DND-41 (cell line): ENCODE data around the gene FBXL2.

Experiments used
- ATAC-seq: fragments of 200-7000 bp; cut with Tn5 transposase; 3 replicates; pipeline ENCODE4 v1.9.1; 2021; ENCODE audit warnings: low read depth; ENCODE audit not compliant: insufficient read depth
- DNase-seq: peaks from one replicate; pipeline ENCODE4 v3.0.0-alpha.2; 2020
- H2AFZ ChIP-seq: 2 replicates; pipeline ENCODE4 v1.6.0; 2012; ENCODE audit warnings: low read depth, low read length
- H3K27ac ChIP-seq: 2 replicates; pipeline ENCODE4 v1.5.1; 2012; ENCODE audit warnings: low read length, inconsistent platforms
- H3K27me3 ChIP-seq: fragments of 200-600 bp; sonication (generic); 2 replicates; pipeline ENCODE4 v1.6.0; 2012; ENCODE audit warnings: low read length, mild to moderate bottlenecking, inconsistent platforms; ENCODE audit not compliant: insufficient read depth, poor library complexity
- H3K36me3 ChIP-seq: 2 replicates; pipeline ENCODE4 v1.5.1; 2012; ENCODE audit warnings: low read length, inconsistent platforms; ENCODE audit not compliant: insufficient read depth
- H3K4me1 ChIP-seq: 2 replicates; pipeline ENCODE4 v1.5.1; 2012; ENCODE audit warnings: mild to moderate bottlenecking, low read length; ENCODE audit not compliant: insufficient read depth
- H3K4me2 ChIP-seq: 2 replicates; pipeline ENCODE4 v1.6.0; 2012; ENCODE audit warnings: mild to moderate bottlenecking, moderate library complexity, low read length, inconsistent platforms; ENCODE audit not compliant: insufficient read depth
- H3K4me3 ChIP-seq, 2 experiments: fragments of 200-600 bp in 1 of 2; shearing (Covaris generic) in 1 of 2; 2 replicates each; pipeline ENCODE4 v1.5.1; 2012 to 2016; ENCODE audit warnings: inconsistent platforms in 2 of 2, low read length in 2 of 2, mild to moderate bottlenecking in 2 of 2, low read depth in 1 of 2, moderate library complexity in 1 of 2
- H3K79me2 ChIP-seq: 2 replicates; pipeline ENCODE4 v1.6.0; 2012; ENCODE audit warnings: low read length, inconsistent platforms; ENCODE audit not compliant: insufficient read depth
- H3K9ac ChIP-seq: 2 replicates; pipeline ENCODE4 v1.6.0; 2012; ENCODE audit warnings: low read depth, mild to moderate bottlenecking, inconsistent platforms, low read length, moderate library complexity
- H3K9me3 ChIP-seq: 2 replicates; pipeline ENCODE4 v1.5.1; 2012; ENCODE audit warnings: low read length, moderate library complexity, mild to moderate bottlenecking, inconsistent platforms; ENCODE audit not compliant: insufficient read depth, severe bottlenecking
- H4K20me1 ChIP-seq: 2 replicates; pipeline ENCODE4 v1.6.0; 2012; ENCODE audit warnings: low read length; ENCODE audit not compliant: insufficient read depth
- CTCF ChIP-seq: IDR thresholded peaks from 2 replicates; pipeline ENCODE4 v1.5.1; 2012; ENCODE audit warnings: borderline replicate concordance, low read length, moderate library complexity, mild to moderate bottlenecking; ENCODE audit not compliant: poor library complexity, severe bottlenecking; ENCODE audit errors: extremely low read depth
- EZH2 ChIP-seq: IDR thresholded peaks from 3 replicates; pipeline ENCODE4 v1.6.1; 2012; ENCODE audit warnings: borderline replicate concordance, low read depth, mild to moderate bottlenecking, moderate library complexity, low read length, inconsistent platforms; ENCODE audit not compliant: severe bottlenecking

Gene FBXL2

GRCh38 chr3:33250712-33251111 lies 26.5 kb upstream of the FBXL2 start:
- ATAC-seq: no peak
- DNase-seq: no peak
- no peak overlapping the region for H3K4me3 ChIP-seq
- no peaks in the 10 kb centered on the region for H4K20me1 ChIP-seq
- no peaks in the 10 kb centered on the region for H3K79me2 ChIP-seq
- no peak overlapping the region for H3K9ac ChIP-seq
- H3K4me1 ChIP-seq: no peaks in the 10 kb centered on the region
- peaks cover 5% of the 10 kb centered on the region for H3K27me3 ChIP-seq
- H3K4me2 ChIP-seq: no peak overlapping the region
- H3K9me3 ChIP-seq: no peaks in the 10 kb centered on the region
- no peak overlapping the region for H3K27ac ChIP-seq
- no peaks in the 10 kb centered on the region for H3K36me3 ChIP-seq
- TF ChIP-seq CTCF (no peak), EZH2 (no peak)
- H2AFZ ChIP-seq: no peak overlapping the region

GRCh38 chr3:33256249-33256648 lies 21.0 kb upstream of the FBXL2 start:
- Histone ChIP-seq H3K4me2 (no peak overlapping the region), H3K4me3 (no peak overlapping the region), H3K27me3 (peaks cover 5% of the 10 kb centered on the region), H3K79me2 (no peaks in the 10 kb centered on the region), H2AFZ (no peak overlapping the region), H3K27ac (no peak overlapping the region), H4K20me1 (no peaks in the 10 kb centered on the region), H3K4me1 (no peaks in the 10 kb centered on the region), H3K36me3 (no peaks in the 10 kb centered on the region), H3K9ac (no peak overlapping the region), H3K9me3 (no peaks in the 10 kb centered on the region)
- DNase-seq (no peak), ATAC-seq (no peak)
- no peak for TF ChIP-seq EZH2
- TF ChIP-seq CTCF: no peak

GRCh38 chr3:33260104-33260503 lies 17.1 kb upstream of the FBXL2 start:
- Histone ChIP-seq H3K79me2 (no peaks in the 10 kb centered on the region), H2AFZ (no peak overlapping the region), H3K9ac (no peak overlapping the region), H3K27me3 (no peaks in the 10 kb centered on the region), H3K4me3 (no peak overlapping the region), H3K9me3 (no peaks in the 10 kb centered on the region), H3K4me2 (no peak overlapping the region), H3K36me3 (no peaks in the 10 kb centered on the region), H3K27ac (no peak overlapping the region), H3K4me1 (no peaks in the 10 kb centered on the region), H4K20me1 (no peaks in the 10 kb centered on the region)
- TF ChIP-seq CTCF (no peak), EZH2 (no peak)
- DNase-seq (no peak), ATAC-seq (no peak)

- Histone ChIP-seq H3K9me3 (peaks cover 4% of the 10 kb centered on the region), H4K20me1 (no peaks in the 10 kb centered on the region), H3K36me3 (no peaks in the 10 kb centered on the region), H3K4me1 (no peaks in the 10 kb centered on the region), H3K4me2 (no peak overlapping the region), H3K27ac (no peak overlapping the region), H3K27me3 (no peaks in the 10 kb centered on the region), H2AFZ (no peak overlapping the region), H3K79me2 (no peaks in the 10 kb centered on the region), H3K9ac (no peak overlapping the region), H3K4me3 (no peak overlapping the region)
- TF ChIP-seq CTCF (no peak), EZH2 (no peak)
- DNase-seq (no peak), ATAC-seq (no peak)
Measured at GRCh38 chr3:33269385-33269784, 7.9 kb upstream of the FBXL2 start.
